GM12875 (cell line): ENCODE measurements around the gene ANKRD27.
"Not testable (repeated sequence)": the region's sequence is repeated elsewhere in the genome, so short reads cannot be mapped to it uniquely, and the experiment has no call there.

Experiments used
- H3K4me3 ChIP-seq: one replicate; pipeline ENCODE4 v1.5.1; 2011; ENCODE audit warnings: low read depth, low read length, control low read depth
- CTCF ChIP-seq: IDR thresholded peaks from 2 replicates; pipeline ENCODE4 v1.5.1; 2011; ENCODE audit warnings: low read depth, mild to moderate bottlenecking, control low read depth, inconsistent platforms, low read length, moderate library complexity, borderline replicate concordance; ENCODE audit not compliant: insufficient read depth

Gene ANKRD27

GRCh38 chr19:32711747-32712146, 36.8 kb upstream of the ANKRD27 start:
- no peak overlapping the region for H3K4me3 ChIP-seq
- TF ChIP-seq CTCF: no peak

- no peak for TF ChIP-seq CTCF
- H3K4me3 ChIP-seq: no peak overlapping the region
These were observed 34.1 kb upstream of the ANKRD27 start for GRCh38 chr19:32709032-32709431.

- no peak for TF ChIP-seq CTCF
- no peak overlapping the region for H3K4me3 ChIP-seq
These were observed 33.5 kb upstream of the ANKRD27 start for GRCh38 chr19:32708457-32708856.

- H3K4me3 ChIP-seq: not testable (repeated sequence)
These were observed 29.0 kb upstream of the ANKRD27 start for GRCh38 chr19:32704006-32704405.

GRCh38 chr19:32702010-32702409, 27.0 kb upstream of the ANKRD27 start:
- TF ChIP-seq CTCF: no peak
- no peak overlapping the region for H3K4me3 ChIP-seq

- H3K4me3 ChIP-seq: not testable (repeated sequence)
These were observed 25.1 kb upstream of the ANKRD27 start for GRCh38 chr19:32700129-32700528.

GRCh38 chr19:32696771-32697170, 21.8 kb upstream of the ANKRD27 start:
- not testable (repeated sequence) for H3K4me3 ChIP-seq

- H3K4me3 ChIP-seq: not testable (repeated sequence)
These were observed 20.5 kb upstream of the ANKRD27 start for GRCh38 chr19:32695506-32695905.

GRCh38 chr19:32694851-32695250, 19.9 kb upstream of the ANKRD27 start:
- not testable (repeated sequence) for H3K4me3 ChIP-seq

- not testable (repeated sequence) for H3K4me3 ChIP-seq
These were observed 19.3 kb upstream of the ANKRD27 start for GRCh38 chr19:32694316-32694715.

GRCh38 chr19:32693151-32694108, 18.4 kb upstream of the ANKRD27 start:
- H3K4me3 ChIP-seq: peak overlapping the region; percentile 60
